OCI-LY1 (cell line): ENCODE results near the gene CHKA.

Experiments
- H2AFZ ChIP-seq: fragments of 200-600 bp; sonication (generic), shearing (Covaris generic); 2 replicates; pipeline ENCODE4 v1.6.0; 2014; ENCODE audit warnings: antibody characterized with exemption, mild to moderate bottlenecking, low read length
- H3F3A ChIP-seq: fragments of 200-600 bp; sonication (generic), shearing (Covaris generic); 2 replicates; pipeline ENCODE4 v1.6.0; 2014; ENCODE audit warnings: mild to moderate bottlenecking, antibody characterized with exemption, low read length, moderate library complexity; ENCODE audit not compliant: insufficient read depth
- H3K27ac ChIP-seq: fragments of 200-600 bp; sonication (generic); 2 replicates; pipeline ENCODE4 v1.5.1; 2014; ENCODE audit warnings: low read length, mixed run types, mild to moderate bottlenecking, low read depth; ENCODE audit not compliant: poor library complexity, severe bottlenecking
- H3K27me3 ChIP-seq: fragments of 200-600 bp; sonication (generic); 2 replicates; pipeline ENCODE4 v1.6.0; 2014; ENCODE audit warnings: antibody characterized with exemption, mild to moderate bottlenecking, low read length, moderate library complexity; ENCODE audit not compliant: insufficient read depth
- H3K36me3 ChIP-seq: fragments of 200-600 bp; sonication (generic); 2 replicates; pipeline ENCODE4 v1.6.1; 2014; ENCODE audit warnings: mild to moderate bottlenecking, antibody characterized with exemption, low read length, moderate library complexity, mixed read lengths; ENCODE audit not compliant: insufficient read depth
- H3K4me1 ChIP-seq: fragments of 200-600 bp; sonication (generic); 2 replicates; pipeline ENCODE4 v1.5.1; 2014; ENCODE audit warnings: mild to moderate bottlenecking, low read length, moderate library complexity; ENCODE audit not compliant: insufficient read depth, severe bottlenecking
- H3K4me2 ChIP-seq: fragments of 200-600 bp; sonication (generic), shearing (Covaris generic); 2 replicates; pipeline ENCODE4 v1.6.1; 2014; ENCODE audit warnings: low read length
- H3K4me3 ChIP-seq: fragments of 200-600 bp; sonication (generic); 2 replicates; pipeline ENCODE4 v1.5.1; 2014; ENCODE audit warnings: low read length, low read depth, mild to moderate bottlenecking, mixed read lengths; ENCODE audit not compliant: poor library complexity, severe bottlenecking
- H3K79me2 ChIP-seq: fragments of 200-600 bp; shearing (Covaris generic); 2 replicates; pipeline ENCODE4 v1.6.1; 2016; ENCODE audit warnings: mixed run types, low read length, mixed read lengths; ENCODE audit not compliant: insufficient read depth
- H3K9ac ChIP-seq: fragments of 200-600 bp; sonication (generic), shearing (Covaris generic); 2 replicates; pipeline ENCODE4 v1.6.1; 2014; ENCODE audit warnings: mild to moderate bottlenecking, low read length, mixed read lengths
- H3K9me2 ChIP-seq: fragments of 200-600 bp; sonication (generic), shearing (Covaris generic); 2 replicates; pipeline ENCODE4 v1.6.1; 2014; ENCODE audit warnings: low read depth, mild to moderate bottlenecking, low read length, mixed read lengths
- H3K9me3 ChIP-seq: fragments of 200-600 bp; shearing (Covaris generic); 2 replicates; pipeline ENCODE4 v1.6.1; 2014; ENCODE audit warnings: low read length, mixed read lengths
- H4K20me1 ChIP-seq: fragments of 200-600 bp; sonication (generic), shearing (Covaris generic); 2 replicates; pipeline ENCODE4 v1.6.0; 2016; ENCODE audit warnings: mild to moderate bottlenecking, low read length; ENCODE audit not compliant: insufficient read depth
- CTCF ChIP-seq: fragments of 200-600 bp; sonication (generic), shearing (Covaris generic); IDR thresholded peaks from 2 replicates; pipeline ENCODE4 v1.5.1; 2017; ENCODE audit warnings: mild to moderate bottlenecking, antibody characterized with exemption, low read length, moderate library complexity, mixed read lengths
- EZH2 ChIP-seq: fragments of 200-600 bp; sonication (generic), shearing (Covaris generic); IDR thresholded peaks from 2 replicates; pipeline ENCODE4 v1.8.0; 2017; ENCODE audit warnings: borderline replicate concordance, mixed run types, mild to moderate bottlenecking, antibody characterized with exemption, low read length, moderate library complexity, mixed read lengths

The CHKA gene

GRCh38 chr11:68153742-68154141 lies 32.6 kb upstream of the CHKA start:
- Histone ChIP-seq H2AFZ (no peak overlapping the region), H3K4me3 (no peak overlapping the region), H3K9me2 (no peaks in the 10 kb centered on the region), H4K20me1 (no peaks in the 10 kb centered on the region), H3K36me3 (0 out of 2 replicates have a peak, but pooled peaks cover 8% of the 10 kb centered on the region), H3K79me2 (no peaks in the 10 kb centered on the region), H3F3A (no peaks in the 10 kb centered on the region), H3K27me3 (no peaks in the 10 kb centered on the region; the same call in 1 of the 2 replicates), H3K4me2 (no peak overlapping the region), H3K9me3 (no peaks in the 10 kb centered on the region), H3K9ac (no peak overlapping the region), H3K27ac (no peak overlapping the region), H3K4me1 (no peaks in the 10 kb centered on the region)
- TF ChIP-seq CTCF (no peak), EZH2 (no peak)

GRCh38 chr11:68150037-68150436 lies 28.8 kb upstream of the CHKA start:
- H3K4me1 ChIP-seq = no peaks in the 10 kb centered on the region
- no peaks in the 10 kb centered on the region for H3K36me3 ChIP-seq
- H3K4me2 ChIP-seq = no peak overlapping the region
- no peaks in the 10 kb centered on the region; the same call in 1 of the 2 replicates for H3K27me3 ChIP-seq
- H3K4me3 ChIP-seq = no peak overlapping the region
- H3K9ac ChIP-seq = no peak overlapping the region
- no peak overlapping the region for H2AFZ ChIP-seq
- no peak overlapping the region for H3K27ac ChIP-seq
- H3F3A ChIP-seq = no peaks in the 10 kb centered on the region
- TF ChIP-seq CTCF (no peak), EZH2 (no peak)
- no peaks in the 10 kb centered on the region for H4K20me1 ChIP-seq
- no peaks in the 10 kb centered on the region for H3K9me2 ChIP-seq
- H3K79me2 ChIP-seq = no peaks in the 10 kb centered on the region
- no peaks in the 10 kb centered on the region for H3K9me3 ChIP-seq

GRCh38 chr11:68149417-68149816 lies 28.2 kb upstream of the CHKA start:
- Histone ChIP-seq H3K36me3 (no peaks in the 10 kb centered on the region), H3K9me2 (no peaks in the 10 kb centered on the region), H3K27ac (no peak overlapping the region), H3K79me2 (no peaks in the 10 kb centered on the region), H3K4me1 (no peaks in the 10 kb centered on the region), H3K27me3 (no peaks in the 10 kb centered on the region; the same call in 1 of the 2 replicates), H2AFZ (no peak overlapping the region), H4K20me1 (no peaks in the 10 kb centered on the region), H3K4me2 (no peak overlapping the region), H3K9me3 (no peaks in the 10 kb centered on the region), H3K9ac (no peak overlapping the region), H3K4me3 (no peak overlapping the region), H3F3A (no peaks in the 10 kb centered on the region)
- TF ChIP-seq CTCF = no peak
- no peak for TF ChIP-seq EZH2
